ENCODE measurements around the gene MYB. TPM values are rescaled to one million over a fixed set of nuclear protein-coding genes. Genes with fewer than 3 reads are reported as not detected.

The MYB gene
- total RNA-seq, 2 donors from 2014 or later: 29.9 to 81.5 TPM

- Mint-ChIP-seq H3K27me3 (no peaks in the 10 kb centered on the region), H3K9me3 (no peaks in the 10 kb centered on the region), H3K27ac (no peak overlapping the region), H3K4me1 (peaks cover 11% of the 10 kb centered on the region), H3K4me3 (no peak overlapping the region), H3K36me3 (ENCODE audit: low read depth) (no peaks in the 10 kb centered on the region)
- ATAC-seq (replicated peaks): no peak
Observed at GRCh38 chr6:135173242-135173988, 7.7 kb upstream of the MYB start.

GRCh38 chr6:135173989-135174484 lies 7.1 kb upstream of the MYB start:
- Mint-ChIP-seq H3K9me3 (no peaks in the 10 kb centered on the region), H3K36me3 (ENCODE audit: low read depth) (no peaks in the 10 kb centered on the region), H3K27me3 (no peaks in the 10 kb centered on the region), H3K27ac (no peak overlapping the region), H3K4me1 (peaks cover 11% of the 10 kb centered on the region), H3K4me3 (no peak overlapping the region)
- no peak for ATAC-seq (replicated peaks)

- Mint-ChIP-seq H3K27ac (no peak overlapping the region), H3K36me3 (ENCODE audit: low read depth) (peaks cover 8% of the 10 kb centered on the region), H3K4me1 (peaks cover 5% of the 10 kb centered on the region), H3K4me3 (no peak overlapping the region), H3K9me3 (no peaks in the 10 kb centered on the region), H3K27me3 (no peaks in the 10 kb centered on the region)
- ATAC-seq (replicated peaks): no peak
Observed at GRCh38 chr6:135176058-135176457, 5.0 kb upstream of the MYB start.

- no peaks in the 10 kb centered on the region for H3K9me3 Mint-ChIP-seq
- peaks cover 8% of the 10 kb centered on the region for H3K36me3 Mint-ChIP-seq (ENCODE audit: low read depth)
- no peaks in the 10 kb centered on the region for H3K27me3 Mint-ChIP-seq
- H3K27ac Mint-ChIP-seq: no peak overlapping the region
- H3K4me1 Mint-ChIP-seq: peaks cover 5% of the 10 kb centered on the region
- H3K4me3 Mint-ChIP-seq: no peak overlapping the region
- ATAC-seq (replicated peaks): no peak
Observed at GRCh38 chr6:135176464-135176863, 4.6 kb upstream of the MYB start.

DNA sequence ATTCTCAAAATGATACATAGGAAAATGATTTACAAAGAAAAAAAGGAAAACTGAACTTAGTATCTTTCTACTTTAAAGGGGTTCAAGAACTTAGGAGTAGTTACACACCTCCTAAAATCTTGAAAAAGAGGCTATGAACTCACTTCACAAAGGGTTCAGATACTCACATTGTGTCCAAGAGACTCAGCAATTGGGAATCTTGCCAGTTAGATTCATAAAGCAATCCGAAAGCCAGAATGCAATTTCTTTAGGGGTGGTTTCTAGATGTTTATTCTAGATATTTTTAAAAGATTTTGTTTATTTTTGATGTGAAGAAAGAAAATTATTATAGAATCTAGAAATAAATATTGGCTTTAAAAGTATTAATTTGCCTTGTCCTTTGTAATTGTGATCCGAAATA lies 1.7 kb upstream of the MYB start:
- Mint-ChIP-seq H3K4me3 (peak overlapping the region; percentile 94), H3K27ac (peak overlapping the region; percentile 81), H3K27me3 (no peaks in the 10 kb centered on the region), H3K36me3 (ENCODE audit: low read depth) (peaks cover 23% of the 10 kb centered on the region), H3K4me1 (peaks cover 13% of the 10 kb centered on the region), H3K9me3 (no peaks in the 10 kb centered on the region)
- no peak for ATAC-seq (replicated peaks)

DNA sequence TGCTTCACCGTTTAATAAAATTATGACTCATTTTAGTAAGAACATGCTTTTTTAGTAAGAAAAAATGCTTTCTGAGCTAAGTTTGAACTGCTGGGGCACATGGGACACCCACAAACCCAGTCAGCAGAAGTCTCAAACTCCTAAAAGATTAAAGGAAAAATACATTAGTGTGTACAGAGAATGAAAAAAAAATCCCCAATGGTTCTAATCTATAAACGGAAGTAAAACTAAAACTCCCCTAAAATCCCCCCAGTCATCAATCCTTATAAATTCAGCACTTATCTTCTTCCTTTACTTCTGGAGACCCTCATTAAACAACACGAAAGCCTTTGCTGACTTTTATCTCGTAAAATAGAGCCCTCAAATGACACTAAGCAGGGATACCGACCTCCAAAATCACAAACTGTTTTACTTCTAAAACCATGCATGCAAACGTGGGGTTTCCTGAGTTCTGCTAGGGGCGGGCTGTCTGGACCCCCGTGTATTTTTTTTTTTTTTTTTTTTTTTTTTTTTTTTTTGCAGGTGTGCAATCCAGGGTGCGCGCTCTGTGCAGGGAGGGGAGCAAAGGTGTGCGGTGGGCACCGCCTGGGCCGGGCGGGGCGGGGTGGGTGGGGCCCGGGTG lies 1.1 kb upstream of the MYB start:
- Mint-ChIP-seq H3K36me3 (ENCODE audit: low read depth) (peaks cover 25% of the 10 kb centered on the region), H3K4me1 (peaks cover 13% of the 10 kb centered on the region), H3K27me3 (no peaks in the 10 kb centered on the region), H3K9me3 (no peaks in the 10 kb centered on the region), H3K27ac (peak overlapping the region; percentile 81), H3K4me3 (peak overlapping the region; percentile 94)
- ATAC-seq (replicated peaks): no peak

DNA sequence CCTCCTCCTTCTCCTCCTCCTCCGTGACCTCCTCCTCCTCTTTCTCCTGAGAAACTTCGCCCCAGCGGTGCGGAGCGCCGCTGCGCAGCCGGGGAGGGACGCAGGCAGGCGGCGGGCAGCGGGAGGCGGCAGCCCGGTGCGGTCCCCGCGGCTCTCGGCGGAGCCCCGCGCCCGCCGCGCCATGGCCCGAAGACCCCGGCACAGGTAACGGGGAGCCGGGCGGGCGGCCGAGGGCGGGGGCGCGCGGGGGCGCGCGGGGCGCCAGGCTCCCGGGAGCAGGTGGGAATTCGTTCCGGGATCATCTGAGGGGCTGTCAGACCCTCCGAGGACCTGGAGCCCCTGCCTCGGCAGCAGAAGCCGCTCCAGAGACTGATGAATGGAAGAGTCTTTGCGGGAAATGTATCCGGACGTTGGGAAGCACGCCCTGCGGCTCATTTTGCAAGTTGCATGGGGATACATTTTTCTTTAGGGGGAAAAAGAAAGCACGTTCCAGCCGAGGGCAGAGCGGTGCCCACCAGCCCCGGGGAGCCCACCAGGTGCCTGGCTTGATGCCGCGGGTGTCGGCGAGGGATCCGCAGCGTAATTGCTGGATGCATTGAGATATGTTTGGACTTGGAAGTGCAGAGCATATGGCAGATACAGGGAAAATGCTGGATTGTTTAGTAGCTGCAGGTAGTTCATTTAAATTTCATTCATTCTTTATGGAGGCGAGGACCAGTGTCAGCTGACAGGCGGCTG lies 394 bp downstream of the MYB start:
- Mint-ChIP-seq H3K9me3 (no peaks in the 10 kb centered on the region), H3K4me1 (peaks cover 16% of the 10 kb centered on the region), H3K36me3 (ENCODE audit: low read depth) (peaks cover 40% of the 10 kb centered on the region), H3K4me3 (peak overlapping the region; percentile 94), H3K27ac (peak overlapping the region; percentile 96), H3K27me3 (no peaks in the 10 kb centered on the region)
- no peak for ATAC-seq (replicated peaks)

DNA sequence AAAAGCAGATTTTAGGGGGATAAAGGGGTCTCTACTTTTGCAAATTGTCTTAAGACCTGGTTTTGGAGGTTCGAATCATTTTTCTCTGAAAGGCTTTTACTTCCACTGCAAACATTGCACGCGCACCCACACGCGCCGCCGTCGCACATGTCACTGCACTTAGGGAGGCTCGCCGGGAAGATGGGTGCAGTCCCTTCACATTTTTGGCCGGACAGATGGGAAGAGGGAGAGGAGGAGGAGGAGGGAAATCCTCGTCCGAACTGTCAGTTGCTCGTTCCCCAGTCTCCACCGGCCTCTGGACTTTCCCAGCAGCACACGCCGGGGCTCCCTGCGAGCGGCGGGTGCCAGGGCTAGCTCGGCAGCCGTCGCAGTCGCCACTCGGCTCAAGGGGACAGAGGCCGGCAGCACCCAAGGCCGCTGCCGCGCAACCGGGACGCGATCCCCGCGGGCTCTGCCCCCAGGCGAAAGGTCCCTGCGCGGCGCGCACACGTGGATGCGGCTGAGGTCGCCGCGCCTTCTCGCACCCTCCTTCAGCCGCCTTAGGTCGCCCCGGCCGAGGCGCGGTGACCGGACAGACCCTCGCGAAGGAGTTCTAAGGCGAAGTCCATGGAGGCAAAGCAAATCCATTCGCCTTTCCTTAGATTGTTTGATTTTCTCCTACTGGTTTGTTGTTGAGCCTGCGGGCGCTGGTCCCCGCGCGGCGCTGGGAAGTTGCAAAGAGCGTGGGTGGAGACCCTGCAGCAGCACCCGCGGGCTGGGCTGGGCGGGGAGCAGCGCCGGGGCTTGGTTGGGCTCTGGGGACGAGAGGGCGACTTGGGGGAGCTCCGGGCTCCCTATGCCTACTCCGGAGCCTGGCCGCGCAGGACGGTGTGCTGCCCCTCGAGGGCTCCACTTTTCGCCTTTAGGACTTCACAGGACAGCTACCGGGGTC lies 1.2 kb downstream of the MYB start:
- Mint-ChIP-seq H3K9me3 (no peaks in the 10 kb centered on the region), H3K36me3 (ENCODE audit: low read depth) (peaks cover 48% of the 10 kb centered on the region), H3K27ac (peak overlapping the region; percentile 96), H3K4me1 (peaks cover 16% of the 10 kb centered on the region), H3K27me3 (no peaks in the 10 kb centered on the region), H3K4me3 (peak overlapping the region; percentile 94)
- ATAC-seq (replicated peaks): peak; percentile 18

DNA sequence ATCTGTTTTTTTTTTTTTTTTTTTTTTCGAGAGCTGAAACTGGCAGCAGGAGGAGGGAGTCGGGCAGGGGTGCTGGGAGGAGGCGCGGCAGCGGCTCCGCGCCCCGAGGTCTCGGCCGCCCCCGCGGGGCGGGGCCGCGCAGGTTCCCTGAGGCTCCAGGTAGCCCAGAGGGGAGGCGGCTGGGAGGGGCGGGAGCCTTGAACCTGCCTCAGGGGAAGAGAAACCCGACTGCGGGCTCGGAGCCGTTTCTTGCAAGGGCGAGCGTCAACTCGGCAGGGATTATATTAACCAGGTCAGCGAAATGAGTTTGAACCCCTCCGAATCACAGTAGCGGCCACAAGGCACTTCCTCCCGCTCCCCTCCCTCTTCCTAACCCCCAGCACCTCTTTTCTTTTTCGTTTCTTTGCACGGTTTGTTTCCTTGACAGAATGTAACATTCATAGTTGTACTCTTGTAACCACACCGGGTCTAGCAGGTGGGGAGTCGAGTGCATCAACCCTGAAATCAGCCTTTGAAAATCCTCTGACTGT lies 2.0 kb downstream of the MYB start:
- H3K27ac Mint-ChIP-seq: peak overlapping the region; percentile 96
- peaks cover 16% of the 10 kb centered on the region for H3K4me1 Mint-ChIP-seq
- H3K27me3 Mint-ChIP-seq: no peaks in the 10 kb centered on the region
- H3K36me3 Mint-ChIP-seq (ENCODE audit: low read depth): peaks cover 55% of the 10 kb centered on the region
- H3K4me3 Mint-ChIP-seq: peak overlapping the region; percentile 94
- no peaks in the 10 kb centered on the region for H3K9me3 Mint-ChIP-seq
- peak; percentile 70 for ATAC-seq (replicated peaks)

DNA sequence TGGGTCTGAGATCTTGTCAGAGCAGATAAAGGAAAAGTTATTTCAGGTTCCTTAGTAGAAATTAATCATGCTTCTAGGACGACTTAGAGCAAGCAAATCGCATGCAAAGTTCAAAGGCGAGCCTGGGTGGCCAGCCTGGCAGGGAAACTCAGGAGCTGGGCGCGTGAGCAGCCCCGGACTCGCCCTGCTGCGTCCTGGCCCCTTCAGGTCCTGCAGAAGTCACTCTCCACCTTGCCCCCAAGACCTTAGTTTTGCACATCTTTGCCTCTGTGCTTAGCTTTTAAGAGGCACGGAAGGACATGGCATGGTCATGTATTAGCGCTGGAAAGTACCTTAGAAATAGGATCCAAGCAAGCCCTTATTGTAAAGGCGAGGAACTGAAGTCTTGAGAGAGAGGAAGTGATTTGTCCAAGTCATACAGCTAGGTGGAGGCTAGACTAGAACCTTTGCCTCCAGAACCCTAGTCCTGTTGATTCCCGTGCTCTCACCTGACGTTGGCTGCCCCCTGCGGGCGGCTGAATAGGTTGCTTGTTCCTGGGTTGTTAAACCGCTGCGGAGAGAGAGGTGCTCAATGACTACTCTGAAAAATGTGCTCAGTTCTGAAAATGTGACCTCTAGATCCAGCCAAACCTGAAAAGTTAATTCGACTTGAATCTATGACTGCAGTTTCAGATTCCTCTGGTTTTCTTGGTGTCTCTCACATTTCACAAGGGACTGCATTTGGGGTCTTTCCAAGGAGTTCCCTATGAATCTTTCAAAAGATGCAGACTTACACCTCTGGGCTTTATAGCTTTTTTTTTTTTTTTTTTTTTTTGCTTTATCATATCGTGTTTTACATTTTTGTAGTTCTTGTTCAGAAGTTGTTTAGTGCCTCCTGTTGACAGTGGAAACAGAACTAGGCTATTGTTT lies 2.7 kb downstream of the MYB start:
- Mint-ChIP-seq H3K4me1 (peaks cover 17% of the 10 kb centered on the region), H3K36me3 (ENCODE audit: low read depth) (peaks cover 62% of the 10 kb centered on the region), H3K9me3 (no peaks in the 10 kb centered on the region), H3K27ac (peak overlapping the region; percentile 96), H3K27me3 (peaks cover 2% of the 10 kb centered on the region), H3K4me3 (peak overlapping the region; percentile 94)
- peak; percentile 59 for ATAC-seq (replicated peaks)

DNA sequence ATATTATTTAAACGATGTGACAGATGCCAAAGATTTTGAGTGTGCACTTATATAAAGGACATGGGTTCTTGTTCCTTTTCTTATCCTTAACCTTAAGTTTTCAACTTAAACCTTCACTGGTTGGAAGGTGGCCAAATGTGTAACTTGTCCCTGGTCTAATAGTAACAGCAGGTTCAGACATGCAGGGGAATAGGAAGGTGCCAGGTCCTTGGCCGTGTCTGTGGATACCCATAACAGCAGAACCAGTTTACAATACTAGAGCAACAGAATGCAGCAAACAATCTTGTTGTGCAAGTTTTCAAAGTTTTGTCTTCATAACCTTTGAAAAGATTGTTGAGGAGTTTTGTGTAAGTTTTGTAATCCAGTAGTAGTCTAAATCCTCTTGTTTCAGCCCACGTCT lies 4.4 kb downstream of the MYB start:
- Mint-ChIP-seq H3K27me3 (peaks cover 5% of the 10 kb centered on the region), H3K27ac (no peak overlapping the region), H3K9me3 (no peaks in the 10 kb centered on the region), H3K36me3 (ENCODE audit: low read depth) (peaks cover 72% of the 10 kb centered on the region), H3K4me3 (no peak overlapping the region), H3K4me1 (peaks cover 19% of the 10 kb centered on the region)
- ATAC-seq (replicated peaks): no peak

DNA sequence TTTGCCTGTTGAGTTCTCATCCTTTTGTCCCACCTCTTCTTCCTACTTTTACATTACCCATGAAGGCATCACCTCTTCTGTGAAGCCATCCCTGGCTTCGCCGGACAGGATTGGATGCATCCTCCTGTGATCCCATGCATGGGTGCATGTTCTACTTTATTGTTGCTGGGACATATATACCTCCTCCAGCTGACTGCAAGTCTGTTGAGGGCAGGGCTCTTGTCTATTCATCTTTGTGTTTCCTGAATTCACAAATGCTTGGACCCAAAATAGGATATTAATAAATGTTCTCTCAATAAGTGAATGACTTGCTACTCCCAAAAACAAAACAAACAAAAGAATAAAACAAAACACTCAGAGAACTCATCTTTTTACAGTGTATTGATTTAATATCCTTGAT lies 5.1 kb downstream of the MYB start:
- Mint-ChIP-seq H3K27ac (peak overlapping the region; percentile 31), H3K36me3 (ENCODE audit: low read depth) (peaks cover 77% of the 10 kb centered on the region), H3K9me3 (no peaks in the 10 kb centered on the region), H3K27me3 (peaks cover 5% of the 10 kb centered on the region), H3K4me1 (peaks cover 19% of the 10 kb centered on the region), H3K4me3 (no peak overlapping the region)
- no peak for ATAC-seq (replicated peaks)

DNA sequence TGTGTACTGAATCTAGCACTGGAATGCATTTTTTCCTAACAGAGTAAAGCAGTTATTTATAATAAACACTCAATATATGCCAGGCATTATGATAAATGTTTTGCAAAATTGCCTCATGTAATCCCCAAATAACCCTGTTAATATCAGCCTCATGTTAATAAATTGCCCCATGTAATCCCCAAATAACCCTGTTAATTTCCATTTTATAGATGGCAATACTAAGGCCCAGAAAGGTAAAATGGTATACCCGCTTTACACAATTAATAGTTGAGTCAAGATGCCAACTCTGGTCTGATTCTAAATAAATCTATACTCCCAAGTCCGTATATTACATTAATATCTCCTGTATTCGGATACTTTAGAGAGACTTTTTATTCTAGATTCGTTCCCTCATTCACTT lies 6.3 kb downstream of the MYB start:
- Mint-ChIP-seq H3K36me3 (ENCODE audit: low read depth) (peaks cover 81% of the 10 kb centered on the region), H3K27ac (no peak overlapping the region), H3K4me1 (peaks cover 19% of the 10 kb centered on the region), H3K9me3 (no peaks in the 10 kb centered on the region), H3K27me3 (peaks cover 5% of the 10 kb centered on the region), H3K4me3 (no peak overlapping the region)
- ATAC-seq (replicated peaks): no peak

Data from activated T-helper 17 cell treated with anti-CD3 and anti-CD28 coated beads, Interleukin-2, amount 50 U/mL, for 72 hours (primary cell).